HCT116 (cell line): ENCODE results near the gene LYST. TPM values are rescaled to one million over a fixed set of nuclear protein-coding genes. Genes with fewer than 3 reads are reported as not detected.

Experiments
- ATAC-seq: fragments of 200-7000 bp; cut with Tn5 transposase; 2 replicates; pipeline ENCODE4 v1.9.1; 2020; ENCODE audit warnings: mild to moderate bottlenecking, moderate library complexity
- BruUV-seq: library from RNA; stranded (reverse); fragments of 400-500 nt; replicated peaks from 2 replicates; lab custom pipeline; 2021; lab: Mats Ljungman, UMichigan
- CTCF ChIA-PET: fragments of 300-600 bp; sonication (Branson Sonifier 250); formaldehyde crosslinking; loops from one replicate; lab custom pipeline; 2021; ENCODE audit warnings: antibody characterized with exemption; lab: Charles Lee
- POLR2A ChIA-PET: fragments of 300-600, 350-600 bp; sonication (Branson Sonifier 250); formaldehyde crosslinking; loops from one replicate; lab custom pipeline; 2021; ENCODE audit warnings: antibody characterized with exemption; lab: Charles Lee
- RAD21 ChIA-PET, 2 experiments: fragments of 300-600 bp; sonication (Branson Sonifier 250); formaldehyde crosslinking; loops; one replicate each; lab custom pipeline; 2023; ENCODE audit warnings: low total read pairs in 2 of 2; ENCODE audit not compliant: uncharacterized antibody in 2 of 2, unreplicated experiment in 2 of 2, low non-redundant PET in 1 of 2; lab: Charles Lee
- DNase-seq: peaks from one replicate; pipeline ENCODE4 v3.0.0-alpha.2; 2010; ENCODE audit warnings: low read depth, low spot score
- H2AFZ ChIP-seq: fragments of 200-600 bp; shearing (Covaris generic), sonication (generic); 2 replicates; pipeline ENCODE4 v1.6.1; 2017; ENCODE audit warnings: low read depth, mixed run types, mixed read lengths, antibody characterized with exemption, low read length; ENCODE audit not compliant: poor library complexity, severe bottlenecking
- H3K27ac ChIP-seq: 2 replicates; pipeline ENCODE4 v1.5.1; 2012; ENCODE audit warnings: low read depth, low read length
- H3K27me3 ChIP-seq: fragments of 200-600 bp; sonication (generic); 2 replicates; pipeline ENCODE4 v1.6.1; 2016; ENCODE audit warnings: mixed run types, low read length, mixed read lengths; ENCODE audit not compliant: insufficient read depth
- H3K36me3 ChIP-seq, 2 experiments: fragments of 200-500 bp in 1 of 2; fragments of 200-600 bp in 1 of 2; sonication (Bioruptor generic) in 1 of 2; sonication (generic) in 1 of 2; 2 replicates each; pipeline versions ENCODE4 v1.5.1 to v1.6.1; 2014 to 2016; ENCODE audit warnings: low read length in 2 of 2, inconsistent platforms in 1 of 2, mixed read lengths in 1 of 2, mixed run types in 1 of 2; ENCODE audit not compliant: insufficient read depth in 2 of 2, control insufficient read depth in 1 of 2
- H3K4me1 ChIP-seq, 2 experiments: fragments of 200-600 bp in 1 of 2; sonication (generic) in 1 of 2; 2 replicates each; pipeline versions ENCODE4 v1.5.1 to v1.6.1; 2012 to 2017; ENCODE audit warnings: low read length in 2 of 2, inconsistent platforms in 1 of 2, mild to moderate bottlenecking in 1 of 2, mixed read lengths in 1 of 2, mixed run types in 1 of 2, moderate library complexity in 1 of 2; ENCODE audit not compliant: insufficient read depth in 2 of 2, control insufficient read depth in 1 of 2
- H3K4me2 ChIP-seq: fragments of 200-600 bp; sonication (generic); 2 replicates; pipeline ENCODE4 v1.6.1; 2017; ENCODE audit warnings: mixed run types, low read length, mixed read lengths
- H3K4me3 ChIP-seq, 2 experiments: fragments of 200-600 bp in 1 of 2; sonication (generic) in 1 of 2; replicated peaks in 1 of 2; 2 replicates each; pipeline ENCODE4 v1.5.1; 2011 to 2016; ENCODE audit warnings: low read length in 2 of 2, control low read depth in 1 of 2, low read depth in 1 of 2, mild to moderate bottlenecking in 1 of 2, mixed read lengths in 1 of 2, mixed run types in 1 of 2
- H3K79me2 ChIP-seq: fragments of 200-600 bp; sonication (generic); 2 replicates; pipeline ENCODE4 v1.6.1; 2017; ENCODE audit warnings: mild to moderate bottlenecking, mixed run types, low read length, moderate library complexity, mixed read lengths; ENCODE audit not compliant: insufficient read depth
- H3K9ac ChIP-seq: fragments of 200-600 bp; sonication (generic); 2 replicates; pipeline ENCODE4 v1.6.1; 2016; ENCODE audit warnings: low read length, mixed read lengths
- H3K9me2 ChIP-seq: fragments of 200-600 bp; sonication (generic), shearing (Covaris generic); 2 replicates; pipeline ENCODE4 v1.6.1; 2017; ENCODE audit warnings: mixed run types, mild to moderate bottlenecking, moderate library complexity; ENCODE audit not compliant: insufficient read depth
- H3K9me3 ChIP-seq, 2 experiments: fragments of 200-500 bp in 1 of 2; fragments of 200-600 bp in 1 of 2; sonication (Bioruptor generic) in 1 of 2; sonication (generic) in 1 of 2; 2 replicates each; pipeline ENCODE4 v1.6.1; 2014 to 2017; ENCODE audit warnings: low read length in 2 of 2, mixed read lengths in 2 of 2, inconsistent platforms in 1 of 2, low read depth in 1 of 2, mild to moderate bottlenecking in 1 of 2, mixed run types in 1 of 2, moderate library complexity in 1 of 2; ENCODE audit not compliant: control insufficient read depth in 1 of 2, insufficient read depth in 1 of 2
- H4K20me1 ChIP-seq: fragments of 200-600 bp; sonication (generic), shearing (Covaris generic); 2 replicates; pipeline ENCODE4 v1.6.1; 2017; ENCODE audit warnings: mixed run types, mild to moderate bottlenecking, moderate library complexity; ENCODE audit not compliant: insufficient read depth
- CBX3 ChIP-seq: IDR thresholded peaks from 2 replicates; pipeline ENCODE4 v1.6.1; 2012; ENCODE audit warnings: low read depth
- CEBPB ChIP-seq: IDR thresholded peaks from 2 replicates; pipeline ENCODE4 v1.6.1; 2012; ENCODE audit warnings: low read depth
- EZH2 ChIP-seq: fragments of 200-600 bp; sonication (generic); IDR thresholded peaks from 2 replicates; pipeline ENCODE4 v1.6.1; 2017; ENCODE audit warnings: antibody characterized with exemption, mixed run types
- EZH2phosphoT487 ChIP-seq: fragments of 200-600 bp; IDR thresholded peaks from 2 replicates; pipeline ENCODE4 v1.6.1; 2018; ENCODE audit warnings: antibody characterized with exemption, borderline replicate concordance
- POLR2A ChIP-seq: IDR thresholded peaks from 2 replicates; pipeline ENCODE4 v1.7.0; 2011; ENCODE audit warnings: borderline replicate concordance; ENCODE audit not compliant: insufficient read depth, insufficient read length; ENCODE audit errors: extremely low read depth
- RAD21 ChIP-seq: IDR thresholded peaks from 2 replicates; pipeline ENCODE4 v1.6.1; 2012; ENCODE audit warnings: low read depth, mild to moderate bottlenecking
- REST ChIP-seq: IDR thresholded peaks from 2 replicates; pipeline ENCODE4 v1.6.1; 2012; ENCODE audit warnings: low read depth
- SIN3A ChIP-seq: IDR thresholded peaks from 2 replicates; pipeline ENCODE4 v1.6.1; 2012; ENCODE audit warnings: low read depth
- SRF ChIP-seq: IDR thresholded peaks from 2 replicates; pipeline ENCODE4 v1.6.1; 2012; ENCODE audit warnings: low read depth
- YY1 ChIP-seq: IDR thresholded peaks from 2 replicates; pipeline ENCODE4 v1.6.1; 2011; ENCODE audit warnings: low read length, low read depth, moderate library complexity, mild to moderate bottlenecking; ENCODE audit not compliant: insufficient replicate concordance; ENCODE audit errors: extremely low read depth
- intact Hi-C: fragments of 100-400 bp; cut with micrococcal nuclease; formaldehyde crosslinking; loops from 2 replicates; pipeline ENCODE4 v1.10.0; 2022
- total RNA-seq: library from RNA; stranded (reverse); gene quantifications from one replicate; pipeline ENCODE4 v1.2.1, GENCODE V29; 2021; ENCODE audit not compliant: unreplicated experiment

The LYST gene
- total RNA-seq, 1 experiment from 2014 or later: 6.6 TPM

- Histone ChIP-seq H3K27ac (no peak overlapping the region), H3K4me2 (no peak overlapping the region), H3K79me2 (no peaks in the 10 kb centered on the region), H3K4me3 (no peak overlapping the region), H3K9me2 (no peaks in the 10 kb centered on the region), H2AFZ (no peak overlapping the region), H3K9ac (no peak overlapping the region), H4K20me1 (no peaks in the 10 kb centered on the region), H3K4me1 (no peaks in the 10 kb centered on the region), H3K27me3 (no peaks in the 10 kb centered on the region), H3K36me3 (no peaks in the 10 kb centered on the region), H3K9me3 (no peaks in the 10 kb centered on the region)
- POLR2A ChIA-PET: no interaction called here
- no TSS peak for BruUV-seq
- intact Hi-C loops: no loop called here
- ATAC-seq (no peak), DNase-seq (no peak)
- RAD21 ChIA-PET: no interaction called here
- CTCF ChIA-PET: no interaction called here
- TF ChIP-seq RAD21: no peak
- no peak for TF ChIP-seq YY1
- no peak for TF ChIP-seq EZH2
- TF ChIP-seq SRF: no peak
- no peak for TF ChIP-seq EZH2phosphoT487
- TF ChIP-seq REST: no peak
- no peak for TF ChIP-seq CBX3
- no peak for TF ChIP-seq POLR2A
- no peak for TF ChIP-seq SIN3A
- no peak for TF ChIP-seq CEBPB
Observed at GRCh38 chr1:235873045-235873444, 6.3 kb upstream of the LYST start.
